NCI-H2171 (cell line): ENCODE results near the gene AIFM2.
A peak's percentile ranks its signal among the peaks of the same experiment; 100 is the strongest.
"Not testable (repeated sequence)": the region's sequence is repeated elsewhere in the genome, so short reads cannot be mapped to it uniquely, and the experiment has no call there.

Experiments used
- DNase-seq: peaks from one replicate; lab custom pipeline; 2025; lab: John Stamatoyannopoulos, UW

Gene AIFM2

DNA sequence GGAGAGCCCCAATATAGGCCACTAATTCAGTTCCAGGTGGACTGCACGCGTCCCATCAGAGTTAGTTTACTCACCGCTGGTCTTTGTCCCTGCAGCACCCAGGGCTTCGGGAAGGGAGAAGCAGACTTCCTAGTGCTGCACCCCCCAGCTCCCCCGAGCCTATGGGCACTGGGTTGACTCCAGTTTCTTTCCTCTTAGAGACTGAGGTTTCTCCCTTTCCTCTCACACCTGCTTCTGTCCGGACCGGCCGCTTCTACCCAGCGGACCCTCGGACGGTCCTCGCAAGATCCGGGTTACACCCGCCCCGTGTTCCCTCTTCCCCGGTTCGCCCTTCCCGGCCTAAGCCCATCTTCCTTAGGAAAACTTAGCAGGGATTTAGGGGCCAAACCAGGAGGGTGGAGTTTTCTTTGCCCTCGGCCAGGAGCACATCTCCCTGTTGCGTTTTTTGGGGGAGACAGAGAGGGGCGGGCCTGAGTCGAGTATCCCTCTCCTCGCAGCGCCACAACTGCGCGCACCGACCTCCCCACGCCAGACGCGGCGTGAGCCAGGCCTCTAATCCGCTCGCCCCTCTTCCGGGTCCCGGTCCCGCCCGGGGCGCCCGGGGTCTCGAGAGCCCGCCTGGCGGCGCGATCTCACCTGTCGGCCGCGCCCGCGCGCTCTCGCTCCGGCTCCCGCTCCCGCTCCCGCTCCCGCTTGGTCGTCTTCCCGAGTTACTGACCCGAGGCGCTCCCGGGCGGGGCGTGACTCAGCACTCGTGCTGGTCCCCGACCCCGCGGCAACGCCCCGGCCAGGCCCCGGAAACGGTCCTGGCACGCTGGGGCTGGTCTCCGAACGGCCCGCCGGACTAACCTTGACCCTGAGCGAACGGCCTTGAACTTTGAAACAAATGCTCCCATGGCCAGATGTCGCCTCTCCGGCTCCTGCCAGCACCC, at the start of gene AIFM2:
Gene AIFM2 (minus strand): TSS at position 728 of the 932 bp plus-strand sequence. CDS start 8,741 bp downstream, outside the sequence.
- no peak for DNase-seq

DNA sequence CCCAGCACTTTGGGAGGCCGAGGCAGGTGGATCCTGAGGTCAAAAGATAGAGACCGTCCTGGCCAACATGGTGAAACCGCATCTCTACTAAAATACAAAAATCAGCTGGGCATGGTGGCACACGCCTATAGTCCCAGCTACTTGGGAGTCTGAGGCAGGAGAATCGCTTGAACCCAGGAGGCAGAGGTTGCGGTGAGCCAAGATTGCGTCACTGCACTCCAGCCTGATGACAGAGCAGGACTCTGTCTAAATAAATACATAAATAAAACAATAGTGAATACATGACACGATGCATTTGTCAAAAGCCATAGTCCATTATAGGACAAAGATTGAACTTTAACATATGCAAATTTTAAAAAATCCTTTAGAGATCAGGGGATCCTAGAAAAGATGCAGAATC, 46.6 kb upstream of the AIFM2 start:
- DNase-seq = not testable (repeated sequence)

DNA sequence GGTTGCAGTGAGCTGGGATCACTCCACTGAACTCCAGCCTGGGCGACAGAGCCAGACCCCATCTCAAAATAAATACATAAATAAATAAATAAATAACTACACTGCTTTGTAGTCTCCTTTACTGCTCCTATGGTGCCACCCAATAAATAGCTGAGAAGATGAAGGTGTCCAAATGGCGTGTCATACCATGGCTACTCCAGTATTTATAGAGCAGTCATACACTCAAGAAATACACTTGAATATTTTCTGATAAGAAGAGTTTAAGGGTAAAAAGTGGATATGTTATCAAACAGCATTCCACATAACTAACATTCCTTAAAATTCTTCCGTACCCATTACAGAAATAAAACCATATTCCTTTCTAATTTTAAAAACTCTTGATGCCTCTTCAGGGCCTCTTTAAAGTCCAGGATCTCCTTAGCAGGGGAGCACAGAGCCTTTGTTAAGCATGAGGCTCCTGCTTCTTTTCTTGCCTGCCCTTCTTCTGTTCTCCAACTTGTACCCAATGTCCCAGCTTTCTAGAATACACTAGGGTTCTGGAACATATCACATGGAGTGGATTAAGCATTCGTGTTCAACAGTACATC, 45.6 kb upstream of the AIFM2 start:
- DNase-seq = no peak

DNA sequence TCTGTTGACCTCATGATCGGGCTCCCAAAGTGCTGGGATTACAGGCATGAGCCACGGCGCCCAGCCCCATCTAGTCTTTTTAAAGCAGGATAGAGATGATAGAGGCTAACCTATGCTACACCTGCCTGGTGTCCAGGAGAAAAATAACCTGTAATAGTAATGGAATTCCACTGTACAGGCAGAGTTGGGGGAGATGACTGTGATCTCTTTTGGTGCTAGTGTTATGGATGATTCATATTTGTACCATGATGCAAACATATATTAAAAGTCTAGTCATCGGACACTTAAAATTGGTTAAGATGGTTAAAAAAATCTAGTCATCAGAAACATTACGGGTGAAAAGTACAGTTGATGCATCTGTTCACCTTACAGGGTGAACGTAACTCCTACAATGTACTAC, 43.8 kb upstream of the AIFM2 start:
- DNase-seq = no peak

DNA sequence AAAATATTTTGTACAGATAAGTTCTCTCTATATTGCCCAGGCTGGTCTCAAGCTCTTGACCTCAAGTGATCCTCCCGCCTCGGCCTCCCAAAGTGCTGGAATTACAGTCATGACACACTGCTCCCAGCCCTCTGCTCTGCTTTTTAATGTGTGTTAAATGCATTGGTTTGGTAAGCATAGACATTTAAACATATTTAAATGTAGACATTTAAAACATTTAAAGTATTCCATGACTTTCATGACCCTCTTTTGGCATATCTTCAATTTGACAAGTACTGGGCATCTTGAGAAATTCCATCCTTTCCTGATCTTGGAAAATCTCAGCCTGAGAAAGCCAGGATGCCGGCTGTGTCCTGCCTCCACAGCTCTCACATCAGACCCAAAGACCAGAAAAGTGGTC, 42.9 kb upstream of the AIFM2 start:
- DNase-seq = no peak

DNA sequence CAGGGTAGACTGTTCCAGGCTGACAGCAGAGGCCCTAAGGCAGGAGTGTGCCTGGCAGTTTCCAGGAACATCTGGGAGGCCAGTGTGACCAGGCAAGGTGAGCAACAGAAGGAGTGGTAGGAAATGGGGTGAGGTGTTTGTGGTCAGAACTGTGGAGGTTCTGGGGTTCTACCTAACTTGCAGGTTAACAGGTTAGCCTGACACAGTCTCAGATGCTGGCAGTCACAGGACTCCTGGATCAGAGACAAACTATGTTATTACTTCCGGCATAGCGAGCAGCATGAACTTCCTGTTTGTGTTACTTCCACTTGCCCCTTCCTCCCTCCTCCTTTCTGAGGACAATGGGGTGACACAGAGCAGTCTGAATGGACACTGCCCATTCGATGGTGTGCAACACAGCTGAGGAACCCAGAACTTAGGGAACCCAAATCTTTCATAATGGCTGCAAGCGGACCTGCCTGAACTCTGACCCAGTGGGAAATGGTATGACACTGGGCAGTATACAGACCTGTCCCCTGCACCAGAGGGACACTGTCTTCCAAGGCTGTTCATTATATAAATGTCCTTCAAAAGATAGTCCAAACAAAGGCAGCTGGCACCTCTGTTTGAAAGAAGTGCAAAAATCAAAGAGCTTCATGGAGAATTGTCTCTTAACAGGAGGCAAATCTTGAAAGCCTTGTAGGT, 41.6 kb upstream of the AIFM2 start:
- DNase-seq = no peak

DNA sequence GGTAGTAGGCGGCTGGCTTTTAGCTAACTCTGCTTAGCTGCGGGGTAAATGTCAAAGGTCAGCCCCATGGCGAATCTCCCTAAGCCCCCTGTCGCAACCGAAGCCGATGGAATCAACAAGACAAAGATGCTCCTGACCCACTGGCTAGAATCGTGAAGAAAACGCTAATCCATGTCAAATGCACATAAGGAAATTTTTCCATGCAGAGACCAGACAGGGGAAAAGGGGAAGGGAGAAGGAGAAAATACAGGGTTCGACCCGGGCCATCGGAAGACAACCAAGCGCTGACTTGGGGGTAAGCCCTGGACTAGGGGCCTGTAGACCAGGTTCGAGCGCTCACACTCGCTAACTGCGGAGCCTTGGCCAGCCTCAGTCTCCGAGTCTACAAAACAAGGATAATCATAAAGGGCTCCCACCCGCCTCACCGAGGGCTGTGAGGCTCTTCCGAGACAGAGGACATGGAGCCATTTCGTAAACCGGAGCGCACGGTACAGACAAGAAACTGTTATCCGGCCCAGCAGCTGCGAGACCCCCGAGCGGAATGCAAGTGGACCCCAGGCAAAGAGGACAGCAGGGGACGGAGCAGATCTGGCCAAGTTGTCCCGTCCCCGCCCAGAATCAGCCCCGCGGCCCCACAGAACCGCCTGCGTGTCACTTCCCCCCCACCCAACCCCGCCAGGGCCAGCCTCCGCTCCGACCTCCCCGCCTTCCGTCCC, 37.2 kb upstream of the AIFM2 start:
- no peak for DNase-seq

DNA sequence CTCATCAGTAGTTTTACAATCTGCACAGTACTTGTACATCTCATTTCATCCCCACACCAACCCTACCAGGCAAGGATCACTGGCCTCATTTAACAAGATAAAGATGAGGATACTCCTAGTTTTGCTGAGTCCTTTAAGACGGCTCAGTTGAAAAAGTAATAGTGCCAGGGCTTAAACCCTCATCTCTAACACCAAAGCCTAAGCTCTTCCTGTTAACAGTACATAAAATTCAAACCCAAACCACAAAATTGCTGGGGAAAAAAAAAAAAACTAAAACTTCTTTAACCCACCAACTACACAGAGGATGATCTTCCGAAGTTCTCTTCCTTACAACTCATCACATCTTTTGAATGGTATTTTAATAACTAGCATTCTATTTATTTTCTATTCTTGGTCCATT, 36.4 kb upstream of the AIFM2 start:
- DNase-seq = no peak

DNA sequence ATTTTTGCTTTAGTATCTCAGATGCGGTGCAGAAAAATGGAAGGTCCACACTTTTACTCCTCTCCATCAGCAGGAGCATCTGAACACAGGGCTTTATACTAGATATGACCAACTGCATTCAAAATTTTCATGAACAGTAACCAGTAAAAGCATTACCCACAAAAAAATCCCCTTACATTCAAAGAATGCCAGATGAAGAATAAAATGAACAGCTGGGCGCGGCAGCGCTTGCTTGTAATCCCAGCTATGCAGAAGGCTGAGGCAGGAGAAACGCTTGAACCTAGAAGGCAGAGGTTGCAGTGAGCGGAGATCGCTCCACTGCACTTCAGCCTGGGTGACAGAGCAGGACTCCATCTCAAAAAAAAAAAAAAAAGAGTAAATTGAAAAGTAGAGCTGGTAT, 34.6 kb upstream of the AIFM2 start:
- DNase-seq = no peak

DNA sequence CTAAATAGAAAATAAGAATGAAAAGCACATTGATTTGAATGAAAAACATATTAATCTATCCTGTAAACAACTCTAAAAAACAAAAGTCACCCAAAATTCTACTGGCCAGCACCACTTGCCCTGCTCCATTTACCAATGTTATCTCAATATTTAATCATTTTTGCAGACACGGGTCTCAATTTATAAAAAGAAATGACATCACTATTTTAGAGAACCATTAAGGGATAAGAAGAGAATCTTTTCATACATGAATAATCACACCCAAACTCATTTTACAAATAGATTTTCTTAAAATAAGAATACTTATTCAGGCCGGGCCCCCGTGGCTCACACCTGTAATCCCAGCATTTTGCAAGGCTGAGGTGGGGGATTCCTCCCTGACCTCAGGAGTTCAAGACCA, 33.8 kb upstream of the AIFM2 start:
- no peak for DNase-seq

DNA sequence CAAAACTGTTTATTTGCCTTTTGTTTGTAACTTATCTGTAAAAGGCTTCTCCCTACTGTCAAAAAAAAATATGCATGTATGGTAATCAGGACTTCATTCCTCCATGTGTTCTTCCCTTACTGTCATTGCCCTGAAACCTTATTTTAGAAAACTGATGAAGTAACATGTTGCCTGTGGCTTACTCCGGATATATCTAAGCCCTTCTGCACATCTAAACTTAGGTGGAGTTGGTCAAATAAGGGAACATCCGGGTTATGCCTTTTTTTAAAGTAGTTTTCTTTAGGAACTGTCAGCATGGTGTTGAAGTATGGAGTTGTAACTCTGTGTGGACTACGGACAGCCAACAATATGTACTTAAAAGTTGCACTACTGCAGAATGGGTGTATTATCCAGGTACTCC, 31.5 kb upstream of the AIFM2 start:
- no peak for DNase-seq

DNA sequence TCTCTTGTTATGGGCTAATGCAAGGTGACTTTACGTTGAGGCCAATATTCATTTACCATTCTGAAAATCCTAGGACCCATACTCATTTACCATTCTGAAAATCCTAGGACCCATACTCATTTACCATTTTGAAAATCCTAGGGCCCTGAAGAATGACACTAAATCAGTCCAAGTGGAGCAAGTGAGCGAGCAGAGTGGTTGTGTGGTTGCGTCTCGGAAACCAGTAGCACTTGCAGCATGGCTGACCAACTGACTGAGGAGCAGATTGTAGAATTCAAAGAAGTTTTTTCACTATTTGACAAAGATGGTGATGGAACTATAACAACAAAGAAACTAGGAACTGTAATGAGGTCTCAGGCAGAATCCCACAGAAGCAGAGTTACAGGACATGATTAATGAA, 30.8 kb upstream of the AIFM2 start:
- no peak for DNase-seq

DNA sequence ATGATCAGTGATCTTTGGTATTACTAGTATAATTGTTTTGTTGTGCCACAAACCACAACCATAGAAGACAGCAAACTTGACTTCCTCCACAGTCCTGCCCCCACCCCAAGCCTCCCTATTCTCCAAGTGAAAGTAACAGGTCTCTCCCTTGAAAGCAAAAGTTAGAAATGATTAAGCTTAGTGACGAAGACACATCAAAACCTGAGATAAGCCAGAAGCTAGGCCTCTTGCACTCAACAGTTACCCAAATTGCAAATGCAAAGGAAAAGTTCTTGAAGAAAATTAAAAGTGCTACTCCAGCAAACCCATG, 30.2 kb upstream of the AIFM2 start:
- DNase-seq = no peak

DNA sequence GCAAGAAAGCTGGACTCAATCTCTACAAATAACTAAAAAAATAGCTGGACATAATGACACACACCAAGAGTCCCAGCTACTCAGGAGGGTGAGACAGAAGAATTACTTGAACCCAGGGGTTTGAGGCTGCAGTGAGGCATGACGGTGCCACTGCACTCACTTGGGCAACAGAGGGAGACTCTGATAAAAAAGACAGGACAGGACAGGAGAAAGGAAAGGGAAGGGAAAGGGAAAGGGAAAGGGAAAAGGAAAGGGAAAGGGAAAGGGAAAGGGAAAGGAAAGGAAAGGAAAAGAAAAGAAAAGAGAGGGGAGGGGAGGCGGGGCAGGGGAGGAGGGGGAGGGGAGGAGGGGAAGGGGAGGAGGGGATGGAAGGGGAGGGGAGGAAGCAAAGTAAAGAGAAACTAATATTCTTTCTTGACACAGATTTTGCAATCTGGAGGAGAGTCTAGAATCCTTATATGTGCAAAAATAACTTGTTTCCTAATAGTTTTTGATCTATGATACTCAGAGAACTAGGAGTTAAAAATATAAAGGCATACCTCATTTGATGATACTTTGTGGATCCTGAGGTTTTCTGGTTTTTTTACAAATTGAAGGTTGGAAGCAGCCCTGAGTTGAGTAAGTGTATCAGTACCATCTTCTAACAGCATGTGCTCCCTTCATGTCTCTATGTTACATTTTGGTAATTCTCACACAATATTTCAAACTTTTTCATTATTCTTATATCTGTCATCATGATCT, 29.7 kb upstream of the AIFM2 start:
- DNase-seq = no peak

DNA sequence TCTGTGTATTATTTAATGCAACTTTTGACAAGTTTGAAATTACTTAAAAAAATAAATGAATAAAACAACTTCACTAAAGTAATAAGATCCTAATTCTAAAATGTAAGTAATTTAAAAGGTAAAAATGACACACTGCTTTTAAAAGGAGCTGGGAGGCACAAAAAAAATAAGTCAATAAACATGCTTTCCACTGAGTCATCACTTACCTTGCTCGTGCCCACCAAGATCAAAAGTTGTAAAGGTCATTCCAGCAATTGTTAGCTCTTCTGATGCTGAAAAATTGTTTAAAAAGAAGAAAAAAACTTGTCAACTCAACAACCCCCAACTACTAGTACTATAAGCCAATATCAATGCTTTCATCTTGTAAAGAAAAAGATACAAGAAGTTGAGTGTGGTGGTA, 28.2 kb upstream of the AIFM2 start:
- DNase-seq = no peak

DNA sequence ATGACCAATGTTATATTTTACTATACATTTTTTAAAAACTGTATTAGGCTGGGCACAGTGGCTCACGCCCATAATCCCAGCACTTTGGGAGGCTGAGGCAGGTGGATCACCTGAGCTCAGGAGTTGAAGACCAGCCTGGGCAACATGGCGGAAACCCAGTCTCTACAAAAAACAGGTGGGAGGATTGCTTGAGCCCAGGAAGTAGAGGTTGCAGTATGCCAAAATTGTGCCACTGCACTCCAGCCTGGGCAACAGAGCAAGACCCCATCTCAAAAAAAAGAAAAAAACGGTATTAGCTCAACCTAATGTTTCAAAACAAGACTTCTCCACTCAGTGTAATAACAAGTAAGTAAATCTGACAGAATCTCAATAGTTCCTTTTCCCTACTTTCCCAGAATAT, 26.7 kb upstream of the AIFM2 start:
- not testable (repeated sequence) for DNase-seq

DNA sequence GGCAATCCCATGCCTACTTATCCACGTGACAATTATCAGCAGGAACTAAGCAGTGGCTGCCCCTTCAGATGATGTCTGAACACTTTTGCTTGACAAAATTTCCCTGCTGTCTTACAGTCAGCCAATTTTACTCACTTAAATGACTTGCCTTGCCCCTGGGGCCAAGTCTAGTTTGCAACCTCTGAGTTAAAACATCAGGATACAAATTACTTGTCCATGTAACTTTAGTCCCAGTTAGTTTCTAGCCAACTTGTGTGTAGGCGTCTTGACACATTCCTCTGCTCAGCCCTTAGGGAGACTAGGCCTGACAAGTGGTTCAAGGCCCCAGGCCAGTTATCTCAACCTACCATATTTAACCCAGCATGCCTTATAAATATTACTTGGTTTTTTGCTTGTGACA, 25.5 kb upstream of the AIFM2 start:
- DNase-seq = no peak

DNA sequence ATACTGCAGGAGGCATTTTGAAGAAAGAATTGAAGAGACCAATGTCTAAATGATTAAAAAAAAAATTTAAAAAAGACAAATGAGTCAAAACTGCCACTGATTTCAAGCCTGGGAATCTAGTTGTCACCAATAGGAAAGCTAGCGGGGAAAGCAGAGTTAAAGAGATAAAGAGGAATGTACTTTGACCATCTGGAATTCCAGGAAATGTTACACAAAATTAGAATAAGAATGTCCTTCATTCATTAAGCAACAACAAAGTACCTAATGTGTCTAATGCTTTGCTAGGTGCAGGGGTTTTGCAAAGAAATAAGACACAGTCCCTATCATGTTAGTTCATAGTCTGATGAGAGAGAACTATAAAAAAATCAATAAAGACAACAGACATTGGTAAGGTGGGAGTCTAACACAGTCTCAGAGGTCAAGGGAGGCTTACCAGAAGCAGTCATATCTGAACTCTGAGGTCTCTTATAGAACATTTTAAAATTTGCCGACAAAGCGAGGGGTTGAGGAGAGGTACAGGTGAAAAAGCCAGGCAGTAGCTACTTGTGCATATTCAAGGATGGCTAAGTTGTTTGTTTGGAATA, 22.7 kb upstream of the AIFM2 start:
- no peak for DNase-seq

DNA sequence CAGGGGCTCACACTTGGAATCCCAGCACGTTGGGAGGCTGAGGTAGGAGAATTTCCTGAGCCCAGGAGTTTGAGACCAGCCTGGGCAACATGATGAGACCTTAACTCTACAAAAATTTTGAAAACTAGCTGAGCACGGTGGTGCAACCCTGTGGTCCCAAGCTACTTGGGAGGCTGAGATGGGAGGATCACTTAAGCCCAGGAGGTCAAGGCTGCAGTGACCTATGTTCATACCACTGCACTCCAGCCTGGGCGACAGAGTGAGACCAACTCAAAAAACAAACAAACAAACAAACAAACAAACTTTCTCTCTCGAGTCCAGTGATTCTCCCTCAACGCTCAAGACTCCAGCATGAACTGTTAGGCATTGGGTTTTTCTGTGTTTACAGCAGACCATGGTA, 15.9 kb upstream of the AIFM2 start:
- no peak for DNase-seq

DNA sequence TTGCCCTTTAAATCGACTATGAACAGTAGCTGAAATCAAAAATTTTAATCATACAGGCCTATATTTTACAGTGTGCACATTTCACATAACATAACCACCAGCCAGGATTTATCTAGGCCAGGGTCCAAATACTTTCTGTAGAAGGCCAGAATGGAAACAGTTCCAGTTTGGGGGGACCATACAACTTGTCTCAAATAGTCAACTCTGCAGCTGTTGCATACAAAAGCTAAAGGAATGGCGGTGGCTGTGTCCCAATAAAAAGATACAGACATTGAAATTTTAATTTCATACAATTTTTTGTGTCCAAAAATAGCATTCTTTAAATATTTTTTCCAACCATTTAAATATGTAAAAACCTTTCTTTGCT, 14.6 kb upstream of the AIFM2 start:
- no peak for DNase-seq

DNA sequence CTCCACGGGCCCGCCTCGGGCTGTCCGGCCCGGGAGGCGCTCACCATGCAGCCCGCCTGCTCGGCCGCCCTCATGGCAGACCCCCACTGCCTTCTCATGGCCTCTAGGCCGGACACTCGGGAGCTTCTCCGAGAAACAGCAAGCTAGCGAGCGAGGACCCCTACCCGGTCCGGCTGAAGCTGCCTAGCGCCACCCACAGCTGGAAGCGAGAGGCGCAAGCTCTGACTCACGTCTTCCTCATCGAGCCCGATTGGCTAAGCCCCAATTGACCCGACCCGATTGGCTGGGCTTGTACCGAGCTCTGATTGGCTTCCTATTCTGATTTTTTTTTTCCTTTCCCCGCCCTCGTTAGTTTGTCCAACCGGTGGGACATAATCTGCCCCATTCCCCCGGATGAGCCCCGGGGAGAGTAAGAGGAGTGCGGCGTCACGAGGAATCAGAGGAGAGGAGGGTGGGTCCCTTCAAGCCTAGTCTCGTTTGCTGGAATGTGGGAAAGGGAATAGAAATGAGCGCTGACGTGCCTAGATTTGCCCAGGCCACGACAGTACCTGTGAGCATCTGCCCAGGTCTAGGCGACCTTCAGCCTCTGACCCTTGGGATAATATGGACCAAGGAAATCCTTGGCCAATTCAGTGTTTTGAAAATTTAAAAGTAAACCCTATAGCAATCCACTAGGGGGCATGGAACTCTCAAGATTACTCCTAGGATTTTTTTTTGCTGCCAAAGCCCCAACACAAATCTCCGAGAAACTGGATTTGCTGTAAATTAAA, 14.0 kb upstream of the AIFM2 start, which contains the start of gene TYSND1:
Gene TYSND1 (minus strand): TSS at position 212 of the 770 bp plus-strand sequence. CDS start 114 bp downstream, at position 98.
- DNase-seq = peak; percentile 93
